DOHH2 (cell line): ENCODE measurements around the gene ABCA4.

ENCODE experiments used
- CTCF ChIP-seq: fragments of 200-600 bp; sonication (generic); IDR thresholded peaks from one replicate; pipeline ENCODE4 v1.5.1; 2014; ENCODE audit warnings: antibody characterized with exemption, mild to moderate bottlenecking, low read depth, low read length; ENCODE audit not compliant: poor library complexity, severe bottlenecking
- EZH2phosphoT487 ChIP-seq: fragments of 200-600 bp; sonication (generic); IDR thresholded peaks from 2 replicates; pipeline ENCODE4 v1.6.1; 2017; ENCODE audit warnings: borderline replicate concordance, mild to moderate bottlenecking, antibody characterized with exemption, low read length, moderate library complexity, mixed read lengths

GRCh38 chr1:94038511-94038910 is 82.4 kb downstream of the ABCA4 start:
- no peak for TF ChIP-seq CTCF
- no peak for TF ChIP-seq EZH2phosphoT487
